T-helper 9 cell (primary cell): Measurements from ENCODE around the gene CDY1.
"Not testable (repeated sequence)": the region's sequence is repeated elsewhere in the genome, so short reads cannot be mapped to it uniquely, and the experiment has no call there.

Source experiments
- DNase-seq: peaks from one replicate; pipeline ENCODE4 v3.0.0-alpha.2; 2020
- total RNA-seq, 2 donors: gene quantifications; one replicate each; lab custom pipeline; 2026; lab: John Stamatoyannopoulos, UW

Gene CDY1
- total RNA-seq, result 0 reads per million in 2 donors

GRCh38 chrY:25621817-25622216 lies at the start of gene CDY1:
Gene CDY1, plus strand, starts transcription at chrY:25622117. Its CDS starts 326 bp downstream, at chrY:25622443.
- not testable (repeated sequence) for DNase-seq

GRCh38 chrY:25593336-25593735 lies 28.6 kb upstream of the CDY1 start:
- not testable (repeated sequence) for DNase-seq

- DNase-seq, result not testable (repeated sequence)
Measured at GRCh38 chrY:25620209-25620608, 1.7 kb upstream of the CDY1 start.

- not testable (repeated sequence) for DNase-seq
Measured at GRCh38 chrY:25626524-25626923, 4.6 kb downstream of the CDY1 start.

GRCh38 chrY:25630383-25631112 lies 8.6 kb downstream of the CDY1 start:
- not testable (repeated sequence) for DNase-seq

- DNase-seq, result not testable (repeated sequence)
Measured at GRCh38 chrY:25639852-25640251, 17.9 kb downstream of the CDY1 start.

- not testable (repeated sequence) for DNase-seq
Measured at GRCh38 chrY:25643024-25643915, 21.4 kb downstream of the CDY1 start.
